Measurements from ENCODE around the gene PRDM10. TPM values are rescaled to one million over a fixed set of nuclear protein-coding genes. Genes with fewer than 3 reads are reported as not detected.
"Not testable (repeated sequence)": the region's sequence is repeated elsewhere in the genome, so short reads cannot be mapped to it uniquely, and the experiment has no call there.

Gene PRDM10, protein sequence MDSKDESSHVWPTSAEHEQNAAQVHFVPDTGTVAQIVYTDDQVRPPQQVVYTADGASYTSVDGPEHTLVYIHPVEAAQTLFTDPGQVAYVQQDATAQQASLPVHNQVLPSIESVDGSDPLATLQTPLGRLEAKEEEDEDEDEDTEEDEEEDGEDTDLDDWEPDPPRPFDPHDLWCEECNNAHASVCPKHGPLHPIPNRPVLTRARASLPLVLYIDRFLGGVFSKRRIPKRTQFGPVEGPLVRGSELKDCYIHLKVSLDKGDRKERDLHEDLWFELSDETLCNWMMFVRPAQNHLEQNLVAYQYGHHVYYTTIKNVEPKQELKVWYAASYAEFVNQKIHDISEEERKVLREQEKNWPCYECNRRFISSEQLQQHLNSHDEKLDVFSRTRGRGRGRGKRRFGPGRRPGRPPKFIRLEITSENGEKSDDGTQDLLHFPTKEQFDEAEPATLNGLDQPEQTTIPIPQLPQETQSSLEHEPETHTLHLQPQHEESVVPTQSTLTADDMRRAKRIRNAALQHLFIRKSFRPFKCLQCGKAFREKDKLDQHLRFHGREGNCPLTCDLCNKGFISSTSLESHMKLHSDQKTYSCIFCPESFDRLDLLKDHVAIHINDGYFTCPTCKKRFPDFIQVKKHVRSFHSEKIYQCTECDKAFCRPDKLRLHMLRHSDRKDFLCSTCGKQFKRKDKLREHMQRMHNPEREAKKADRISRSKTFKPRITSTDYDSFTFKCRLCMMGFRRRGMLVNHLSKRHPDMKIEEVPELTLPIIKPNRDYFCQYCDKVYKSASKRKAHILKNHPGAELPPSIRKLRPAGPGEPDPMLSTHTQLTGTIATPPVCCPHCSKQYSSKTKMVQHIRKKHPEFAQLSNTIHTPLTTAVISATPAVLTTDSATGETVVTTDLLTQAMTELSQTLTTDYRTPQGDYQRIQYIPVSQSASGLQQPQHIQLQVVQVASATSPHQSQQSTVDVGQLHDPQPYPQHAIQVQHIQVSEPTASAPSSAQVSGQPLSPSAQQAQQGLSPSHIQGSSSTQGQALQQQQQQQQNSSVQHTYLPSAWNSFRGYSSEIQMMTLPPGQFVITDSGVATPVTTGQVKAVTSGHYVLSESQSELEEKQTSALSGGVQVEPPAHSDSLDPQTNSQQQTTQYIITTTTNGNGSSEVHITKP
- total RNA-seq: 7.1 and 9.0 TPM in 2 replicates

DNA sequence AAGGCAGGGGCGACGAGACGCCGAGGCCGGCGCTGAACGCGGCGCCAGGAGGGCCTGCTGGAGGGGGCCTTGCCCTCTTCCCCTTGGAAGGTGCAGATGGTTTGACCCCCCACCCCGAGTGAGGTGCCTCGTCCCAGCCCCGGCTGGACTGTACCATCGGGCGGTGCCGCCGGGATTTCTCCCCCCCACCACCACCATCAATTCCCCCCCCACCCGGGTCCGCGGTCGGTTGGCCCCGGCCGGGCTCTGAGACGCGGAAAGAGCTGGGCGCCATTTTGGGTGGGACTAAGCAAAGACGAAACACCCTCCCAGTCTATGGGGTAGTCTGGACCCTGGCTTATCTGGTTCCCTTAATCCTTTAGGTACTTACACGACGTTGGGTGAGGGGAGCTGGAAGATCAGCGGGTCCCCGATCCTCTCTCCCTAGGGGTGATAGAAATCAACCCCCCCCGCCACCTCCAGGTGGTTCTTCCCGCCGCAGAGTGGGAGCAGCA lies at the start of gene PRDM10:
Gene PRDM10, minus strand, starts transcription at position 484 of the 494 bp plus-strand sequence. CDS start 41,871 bp downstream, outside the sequence.
- peak; percentile 95 for DNase-seq

DNA sequence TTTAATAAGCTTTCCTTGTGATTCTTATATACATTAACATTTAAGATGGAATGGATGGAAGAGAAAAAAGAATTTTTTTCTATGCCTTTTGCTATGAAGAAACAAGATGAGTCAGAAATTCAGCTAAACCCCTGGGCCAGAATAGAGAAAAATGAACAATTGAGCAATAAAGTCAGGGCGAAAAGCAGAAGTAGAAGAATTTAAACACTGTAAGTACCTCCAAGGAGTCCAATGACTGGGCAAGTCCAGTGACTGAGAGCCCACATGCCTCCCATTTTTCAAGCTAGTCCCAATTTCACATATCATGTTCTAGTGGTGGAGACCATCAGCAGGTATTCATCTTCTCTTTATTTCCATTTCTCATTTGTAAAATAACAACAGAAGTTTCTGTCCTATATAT lies 48.4 kb upstream of the PRDM10 start:
- no peak for DNase-seq

DNA sequence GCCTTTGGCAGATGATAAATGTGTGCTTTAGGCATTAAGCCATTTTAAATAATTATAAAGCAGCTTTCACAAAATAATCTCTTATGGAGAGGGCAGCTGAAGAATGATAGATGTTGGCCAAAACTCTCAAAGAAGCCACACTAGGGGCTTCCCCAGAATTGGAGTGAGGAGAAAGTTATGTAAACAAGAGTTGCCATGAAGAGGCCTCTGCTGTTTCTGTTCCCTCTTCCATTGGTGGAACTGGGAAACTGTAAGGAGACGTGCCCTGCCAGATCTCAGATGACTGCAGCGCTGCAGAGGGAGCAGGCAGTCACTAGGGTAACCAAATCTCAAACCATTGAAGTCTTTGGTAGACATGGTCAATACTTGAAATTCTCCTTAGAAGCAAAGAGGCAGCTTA lies 47.6 kb upstream of the PRDM10 start:
- DNase-seq: no peak

DNA sequence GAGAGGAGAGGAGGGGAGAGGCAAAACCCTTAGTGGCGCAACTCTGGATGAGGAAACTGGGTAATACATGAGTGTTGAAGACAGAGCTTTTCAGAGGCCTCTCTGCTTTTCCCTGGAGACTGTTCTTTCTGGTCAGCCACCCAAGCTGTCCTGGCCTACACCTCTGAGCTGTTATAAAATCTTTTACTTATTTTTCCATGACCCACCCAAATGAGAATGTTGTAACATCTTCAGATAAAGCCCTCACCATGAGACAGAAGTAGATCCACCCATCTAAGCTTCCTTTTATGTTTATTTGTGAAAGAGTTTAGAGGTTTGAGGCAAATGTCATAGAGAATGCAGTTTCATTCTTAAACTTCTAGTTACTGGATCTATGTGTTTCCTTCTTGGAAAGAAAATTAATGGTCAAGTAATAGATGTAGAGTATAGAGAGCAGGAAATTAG lies 46.7 kb upstream of the PRDM10 start:
- no peak for DNase-seq

DNA sequence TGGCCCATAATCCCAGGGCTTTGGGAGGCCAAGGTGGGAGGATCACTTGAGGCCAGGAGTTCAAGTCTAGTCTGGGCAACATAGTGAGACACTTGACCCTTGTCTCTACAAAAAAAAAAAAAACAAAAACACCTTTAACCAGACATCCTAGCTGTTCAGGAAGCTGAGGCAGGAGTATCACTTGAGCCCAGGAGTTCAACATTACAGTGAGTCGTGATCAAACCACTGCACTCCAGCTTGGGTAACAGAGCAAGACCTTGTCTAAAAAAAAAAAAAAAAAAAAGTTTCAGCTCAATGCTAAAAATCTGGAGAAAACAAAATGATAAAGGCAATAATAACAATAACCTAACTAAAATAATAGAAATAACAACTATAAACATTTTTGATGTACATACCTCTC lies 44.5 kb upstream of the PRDM10 start:
- DNase-seq: no peak

DNA sequence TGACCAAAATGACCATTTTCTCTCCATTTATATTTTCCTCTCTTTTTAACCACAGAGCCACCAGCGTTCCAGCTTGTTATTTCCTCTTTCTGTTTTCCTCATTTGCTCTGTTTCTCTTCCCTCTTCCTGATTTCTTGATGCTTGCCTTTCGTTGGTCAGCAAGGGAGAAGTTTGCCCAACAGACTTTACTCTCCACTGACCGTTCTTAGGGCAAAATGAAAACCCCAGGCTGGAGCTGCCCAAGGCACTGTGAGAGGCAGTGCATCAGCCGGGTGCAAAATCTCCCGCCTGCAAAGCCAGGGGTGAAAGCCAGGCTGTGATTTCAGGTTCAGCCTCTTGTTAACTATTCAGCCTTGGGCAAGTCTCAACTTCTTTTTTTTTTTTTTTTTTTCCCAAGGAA lies 40.9 kb upstream of the PRDM10 start:
- no peak for DNase-seq

DNA sequence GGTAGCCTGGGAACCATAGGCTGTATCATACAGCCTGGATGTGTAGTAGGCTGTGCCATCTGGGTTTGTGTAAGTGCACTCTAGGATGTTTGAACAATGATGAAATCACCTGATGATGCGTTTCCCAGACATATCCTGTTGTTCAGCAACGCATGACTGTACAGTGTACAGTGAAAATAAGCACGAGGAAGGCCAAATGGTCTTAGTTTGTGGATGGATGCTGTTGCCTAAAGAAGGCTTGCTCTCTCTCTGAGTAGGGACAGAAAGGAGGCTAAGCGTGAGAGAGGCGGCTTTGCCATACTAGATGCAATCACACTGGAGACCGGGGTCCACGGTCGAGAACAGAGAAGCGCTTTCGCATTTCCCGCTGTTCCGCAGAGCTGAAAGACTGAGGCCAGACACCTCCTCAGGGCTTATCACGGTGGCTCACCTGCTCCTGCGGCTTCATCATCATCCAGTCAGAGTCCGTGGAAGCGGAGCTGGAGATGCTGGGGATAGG lies 39.5 kb upstream of the PRDM10 start:
- DNase-seq: peak; percentile 99

DNA sequence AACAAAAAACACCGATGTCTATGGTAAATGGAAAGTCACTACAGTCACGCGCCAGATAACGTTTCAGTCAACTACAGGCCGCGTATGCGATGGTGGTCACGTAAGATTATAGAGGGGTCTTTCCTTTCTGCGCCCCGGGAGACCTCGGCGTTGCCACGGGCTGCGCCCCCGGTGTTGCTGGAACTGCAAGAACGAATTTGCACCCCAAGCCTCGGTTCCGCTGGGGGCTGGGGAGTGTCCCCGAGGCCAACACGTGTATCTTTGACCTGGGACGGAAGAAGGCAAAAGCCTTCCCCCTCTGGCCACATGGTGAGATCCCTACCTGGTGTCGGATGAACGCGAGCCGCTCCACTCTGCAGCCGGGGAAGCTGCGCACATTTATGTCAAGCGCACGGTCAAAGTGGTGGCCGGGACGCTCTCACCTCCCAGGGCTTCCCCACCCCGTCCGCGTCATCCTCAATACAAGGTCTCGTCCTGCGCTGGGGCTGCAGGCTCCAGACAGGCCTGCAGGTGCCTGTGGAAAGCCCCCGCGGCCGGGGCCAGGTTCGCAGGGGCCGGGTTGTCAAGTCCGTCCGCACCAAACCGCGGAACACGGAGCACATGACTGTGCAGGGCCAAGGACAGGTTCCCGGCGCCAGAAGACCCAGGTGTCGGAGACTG lies 37.8 kb upstream of the PRDM10 start:
- no peak for DNase-seq

DNA sequence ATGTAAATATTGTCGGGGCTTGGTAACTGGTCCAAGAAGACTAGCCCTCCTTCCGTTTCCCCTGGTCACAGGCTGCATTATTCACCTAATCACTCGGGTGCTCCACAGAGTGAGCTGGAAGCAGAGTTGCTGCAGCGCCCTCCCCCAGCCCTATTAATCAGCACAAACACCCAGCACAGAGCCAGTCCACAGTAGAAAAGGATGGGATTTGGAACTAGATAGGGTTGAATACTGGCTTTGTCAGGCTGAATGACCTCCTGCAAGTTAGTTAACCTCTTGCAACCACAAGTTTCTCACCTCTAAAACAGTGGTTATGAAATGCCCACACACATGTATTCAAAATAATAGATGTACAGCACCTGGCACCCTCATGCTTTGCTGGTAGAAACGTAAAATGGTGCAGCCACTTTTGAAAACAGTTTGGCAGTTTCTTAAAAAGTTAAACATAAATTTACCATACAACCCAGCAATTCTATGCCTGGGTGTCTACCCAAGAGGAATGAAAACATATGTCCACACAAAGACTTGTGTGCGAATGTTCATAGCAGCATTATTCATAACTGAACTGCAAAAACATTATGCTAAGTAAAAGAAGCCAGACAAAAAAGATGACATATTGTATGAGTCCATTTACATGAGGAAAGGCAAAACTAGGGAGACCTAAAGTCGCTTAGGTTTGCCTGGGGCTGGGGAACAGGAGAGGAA lies 35.4 kb upstream of the PRDM10 start:
- DNase-seq: peak; percentile 59

DNA sequence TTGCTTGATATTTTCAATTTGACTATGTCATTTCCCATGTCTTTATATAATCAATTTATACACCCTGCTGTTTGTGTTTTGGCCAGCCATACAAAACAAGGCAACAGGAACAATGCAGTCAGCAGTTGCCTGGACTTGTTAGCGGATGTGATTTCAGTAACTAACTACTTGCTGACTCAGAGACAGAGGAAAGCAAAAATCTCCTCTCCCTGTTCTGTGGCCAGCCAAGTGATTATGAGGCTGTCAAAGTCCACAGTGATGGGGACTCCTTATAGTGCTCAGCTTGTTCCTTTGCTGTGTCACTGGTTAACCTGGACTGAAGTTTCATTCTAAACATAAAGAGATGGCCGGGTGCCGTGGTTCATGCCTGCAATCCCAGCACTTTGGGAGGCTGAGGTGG lies 34.4 kb upstream of the PRDM10 start:
- peak; percentile 93 for DNase-seq

DNA sequence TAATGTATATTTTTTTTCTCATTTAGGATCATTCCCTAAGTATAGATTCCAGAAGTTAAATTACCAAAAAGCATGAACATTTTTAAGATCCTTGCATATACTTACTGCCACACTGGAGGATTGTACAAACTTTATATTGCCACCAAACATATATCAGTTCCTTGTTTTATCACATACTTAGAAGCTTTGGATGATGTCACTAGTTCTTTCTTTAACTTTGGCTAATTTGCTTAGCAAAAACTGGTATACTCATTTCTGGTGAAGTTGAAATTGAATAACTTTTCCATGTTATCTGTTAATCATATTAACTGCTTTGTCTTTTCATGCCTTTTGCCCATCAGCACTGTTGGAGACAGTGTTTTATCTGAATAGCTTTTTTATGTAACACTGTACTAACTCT lies 31.6 kb upstream of the PRDM10 start:
- DNase-seq: no peak

DNA sequence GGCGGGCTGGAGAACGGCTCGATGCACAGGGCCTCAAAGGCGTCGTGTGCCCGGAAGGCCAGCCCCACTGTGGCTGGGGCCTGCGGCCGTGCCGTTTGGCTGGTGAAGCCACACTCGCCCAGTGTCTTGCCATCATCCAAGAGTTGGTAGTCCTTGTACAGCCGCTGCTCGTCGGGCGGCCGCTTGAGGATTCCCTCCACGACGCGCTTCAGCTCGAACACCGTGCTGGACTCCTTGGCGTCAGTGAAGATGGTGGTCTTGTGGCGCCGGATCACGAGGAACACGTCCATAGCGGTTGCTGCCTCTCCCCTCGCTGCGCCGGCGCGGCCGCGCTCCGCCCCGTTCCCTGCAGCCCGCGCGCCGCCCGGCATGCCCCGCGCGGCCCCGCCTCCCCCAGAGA lies 30.3 kb upstream of the PRDM10 start:
- DNase-seq: no peak

DNA sequence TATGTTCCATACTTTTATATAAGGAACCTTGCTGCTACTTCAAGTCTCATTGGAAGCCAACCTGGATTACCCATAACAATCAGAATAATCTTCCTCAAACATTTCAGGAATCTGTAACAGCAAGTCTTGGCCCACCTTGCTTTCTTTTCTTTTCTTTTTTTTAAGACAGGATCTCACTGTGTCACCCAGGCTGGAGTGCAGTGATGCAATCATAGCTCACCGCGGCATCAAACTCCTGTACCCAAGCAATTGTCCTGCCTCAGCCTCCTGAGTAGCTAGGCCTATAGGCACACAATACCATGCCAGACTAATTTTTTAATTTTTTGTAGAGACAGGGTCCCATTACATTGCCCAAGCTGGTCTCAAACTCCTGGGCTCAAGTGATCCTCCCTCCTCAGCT lies 29.3 kb upstream of the PRDM10 start:
- DNase-seq: no peak

DNA sequence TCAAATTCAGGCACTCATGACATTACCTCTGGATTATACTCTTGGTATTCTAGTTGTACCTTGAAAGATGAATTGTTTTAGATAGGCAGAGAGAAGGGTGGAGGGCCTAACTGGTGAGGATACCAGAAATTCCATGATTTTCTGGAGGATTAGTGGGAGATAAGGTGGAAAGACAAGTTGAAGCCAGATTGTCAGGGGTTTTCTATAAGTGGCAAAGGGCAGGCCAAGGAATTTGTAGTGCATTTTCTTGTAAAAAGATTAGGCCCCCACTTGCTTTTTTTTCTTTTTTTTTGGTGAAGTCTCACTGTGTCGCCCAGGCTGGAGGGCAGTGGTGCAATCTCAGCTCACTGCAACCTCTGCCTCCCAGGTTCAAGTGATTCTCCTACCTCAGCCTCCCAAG lies 28.4 kb upstream of the PRDM10 start:
- no peak for DNase-seq

DNA sequence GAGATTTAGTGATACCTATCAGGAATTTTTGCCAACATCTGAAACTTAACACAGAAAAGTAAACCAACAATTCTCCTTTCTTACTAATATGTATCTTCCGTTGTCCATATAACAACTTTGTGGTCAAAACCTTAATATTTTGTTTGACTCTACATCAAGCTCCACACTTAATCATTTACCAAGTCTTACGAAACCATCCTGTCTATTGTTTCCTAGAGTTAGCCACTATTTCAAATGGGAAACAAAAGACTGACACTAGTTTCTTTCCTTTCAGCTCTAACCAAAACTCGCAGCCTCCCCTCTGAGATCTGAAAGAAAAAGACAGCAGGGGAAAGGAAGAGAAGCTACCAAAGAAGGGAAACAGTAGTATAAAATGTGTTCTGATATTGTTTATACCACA lies 26.5 kb upstream of the PRDM10 start:
- no peak for DNase-seq

DNA sequence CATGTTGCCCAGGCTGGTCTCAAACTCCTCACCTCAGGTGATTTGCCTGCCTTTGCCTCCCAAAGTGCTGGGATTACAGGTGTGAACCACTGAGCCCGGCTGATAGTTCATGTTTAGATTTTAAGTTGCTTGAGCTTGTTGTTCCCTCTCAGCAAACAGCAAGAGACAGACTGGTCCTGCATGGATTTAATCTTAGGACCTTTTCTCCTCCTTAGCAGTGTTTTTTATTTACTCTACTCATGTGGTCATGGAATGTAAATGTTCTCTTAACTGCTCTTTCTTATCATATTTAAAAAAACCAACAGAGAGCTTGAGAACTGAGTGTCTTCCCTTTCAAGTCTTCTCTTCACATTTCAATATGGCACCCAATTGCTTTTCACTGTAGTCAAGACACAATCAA lies 22.7 kb upstream of the PRDM10 start:
- no peak for DNase-seq

DNA sequence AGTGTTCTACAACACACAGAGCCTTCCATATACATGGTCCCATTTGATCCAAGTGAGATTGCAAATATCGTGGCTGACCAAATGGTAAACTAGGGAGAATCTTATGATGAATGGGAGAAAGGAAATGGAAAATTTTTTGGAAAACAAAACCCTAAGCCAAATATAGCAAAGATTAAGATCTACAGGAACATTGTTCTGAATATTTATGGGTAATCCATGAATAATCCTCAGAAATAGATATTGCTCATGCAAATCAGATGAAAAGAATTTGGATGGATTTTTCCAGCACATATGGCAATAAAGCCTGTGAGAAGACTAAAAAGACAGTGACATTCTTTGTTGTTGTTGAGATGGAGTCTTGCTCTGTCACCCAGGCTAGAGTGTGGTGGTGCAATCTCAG lies 21.7 kb upstream of the PRDM10 start:
- no peak for DNase-seq

DNA sequence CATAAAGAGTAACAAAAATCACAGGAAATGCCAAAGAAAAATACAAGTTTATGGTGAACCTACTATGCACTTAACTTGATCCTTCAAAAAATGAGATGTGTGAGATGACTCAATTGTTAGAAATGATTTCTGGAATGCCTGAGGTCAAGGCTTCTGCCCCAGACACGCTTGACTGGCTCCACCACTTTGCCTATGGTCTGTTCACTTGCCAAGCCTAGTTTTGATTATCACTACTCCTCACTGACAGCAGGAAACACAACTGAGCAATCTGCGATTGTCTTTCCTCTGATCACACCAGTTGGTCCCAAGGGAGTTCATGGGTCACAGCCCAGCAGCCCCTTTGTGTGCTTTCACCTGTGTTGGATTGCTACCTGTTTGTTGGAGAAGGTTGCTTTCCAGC lies 20.6 kb upstream of the PRDM10 start:
- peak; percentile 75 for DNase-seq

DNA sequence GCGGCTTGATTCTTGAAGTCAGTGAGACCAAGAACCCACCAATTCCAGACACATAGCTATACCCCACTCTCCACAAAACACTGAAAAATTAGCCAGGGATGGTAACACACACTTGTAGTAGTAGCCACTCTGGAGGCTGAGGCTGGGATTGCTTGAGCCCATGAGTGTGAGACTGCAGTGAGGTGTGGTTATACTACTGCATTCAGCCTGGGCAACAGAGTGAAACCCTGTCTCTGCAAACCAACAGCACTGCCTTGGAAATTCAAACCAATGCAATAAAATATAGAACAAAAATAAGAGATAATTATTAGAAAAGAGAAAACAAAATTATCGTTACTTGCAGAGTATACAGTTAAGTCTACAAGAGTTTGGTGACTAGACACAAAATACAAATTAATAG lies 20.2 kb upstream of the PRDM10 start:
- no peak for DNase-seq

DNA sequence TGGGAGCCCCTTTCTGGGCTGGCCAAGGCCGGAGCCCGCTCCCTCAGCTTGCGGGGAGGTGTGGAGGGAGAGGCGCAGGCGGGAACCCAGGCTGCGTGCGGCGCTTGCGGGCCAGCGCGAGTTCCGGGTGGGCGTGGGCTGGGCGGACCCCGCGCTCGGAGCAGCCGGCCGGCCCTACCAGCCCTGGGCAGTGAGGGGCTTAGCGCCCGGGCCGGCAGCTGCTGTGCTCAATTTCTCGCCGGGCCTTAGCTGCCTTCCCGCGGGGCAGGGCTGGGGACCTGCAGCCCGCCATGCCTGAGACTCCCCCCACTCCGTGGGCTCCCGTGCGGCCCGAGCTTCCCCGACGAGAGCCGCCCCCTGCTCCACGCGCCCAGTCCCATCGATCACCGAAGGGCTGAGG lies 19.0 kb upstream of the PRDM10 start:
- not testable (repeated sequence) for DNase-seq

DNA sequence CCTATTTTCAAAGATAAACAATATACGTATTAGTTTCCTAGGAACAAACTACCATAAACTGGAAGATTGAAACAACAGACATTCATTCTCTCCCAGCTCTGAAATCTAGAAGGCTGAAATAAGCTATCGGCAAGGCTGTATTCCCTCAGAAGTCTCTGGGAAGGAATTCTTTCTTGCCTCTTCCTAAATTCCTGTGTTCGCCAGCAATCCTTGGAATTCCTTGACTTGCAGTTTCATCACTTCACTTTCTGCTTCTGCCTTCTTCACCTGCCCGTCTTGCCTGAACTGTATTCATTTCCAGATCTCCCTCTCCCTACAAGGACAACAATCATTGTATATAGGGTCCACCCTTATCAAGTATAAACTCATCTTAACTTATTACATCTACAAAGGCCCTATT lies 17.7 kb upstream of the PRDM10 start:
- no peak for DNase-seq

DNA sequence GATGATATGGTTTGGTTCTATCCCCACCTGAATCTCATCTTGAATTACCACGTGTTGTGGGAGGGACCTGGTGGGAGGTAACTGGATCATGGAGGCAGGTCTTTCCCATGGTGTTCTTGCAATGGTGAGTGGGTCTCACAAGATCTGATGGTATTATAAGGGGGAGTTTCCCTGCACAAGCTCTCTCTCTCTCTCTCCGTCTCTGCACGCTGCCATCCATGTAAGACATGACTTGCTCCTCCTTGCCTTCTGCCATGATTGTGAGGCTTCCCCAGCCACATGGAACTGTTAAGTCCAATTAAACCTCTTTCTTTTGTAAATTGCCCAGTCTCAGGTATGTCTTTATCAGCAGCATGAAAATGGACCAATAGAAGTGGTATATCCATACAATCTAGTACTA lies 13.2 kb upstream of the PRDM10 start:
- not testable (repeated sequence) for DNase-seq

Data from dermis blood vessel endothelial cell (primary cell).